GM23338 (cell line): ENCODE measurements around the gene TRAF3.

Experiments
- CTCF ChIP-seq, 2 experiments: fragments of 200-600 bp in 1 of 2; sonication (generic) in 1 of 2; conservative IDR thresholded peaks; 2 replicates each; pipeline versions ENCODE4 v1.5.1 to v1.6.1; 2016 to 2017; ENCODE audit warnings: antibody characterized with exemption in 2 of 2, low read depth in 2 of 2, mild to moderate bottlenecking in 2 of 2, moderate library complexity in 1 of 2
- EZH2 ChIP-seq: fragments of 200-600 bp; sonication (generic); IDR thresholded peaks from one replicate; pipeline ENCODE4 v1.8.0; 2017; ENCODE audit warnings: antibody characterized with exemption, mild to moderate bottlenecking, low read depth; ENCODE audit not compliant: unreplicated experiment
- EZH2phosphoT487 ChIP-seq: fragments of 200-600 bp; sonication (generic); IDR thresholded peaks from one replicate; pipeline ENCODE4 v1.8.1; 2018; ENCODE audit warnings: antibody characterized with exemption; ENCODE audit not compliant: unreplicated experiment
- POLR2AphosphoS5 ChIP-seq: IDR thresholded peaks from 2 replicates; pipeline ENCODE4 v1.6.1; 2016; ENCODE audit warnings: antibody characterized with exemption, low read depth
- REST ChIP-seq: IDR thresholded peaks from one replicate; pipeline ENCODE4 v1.6.1; 2018; ENCODE audit warnings: antibody characterized with exemption; ENCODE audit not compliant: unreplicated experiment
- ZNF114 ChIP-seq: fragments of 250-450 bp; sonication (Bioruptor Pico); IDR thresholded peaks from 2 replicates; pipeline ENCODE4 v1.5.0; 2020; ENCODE audit warnings: mild to moderate bottlenecking, moderate library complexity

GRCh38 chr14:102840771-102841528 lies 63.7 kb downstream of the TRAF3 start:
- no peak; a peak in 1 of 4 replicates for TF ChIP-seq CTCF (conservative IDR thresholded peaks at IDR 0.05; ENCODE audit: low read depth in 2 of 2)
- no peak for TF ChIP-seq EZH2phosphoT487
- no peak for TF ChIP-seq ZNF114 (CRISPR knock-in tag)
- no peak for TF ChIP-seq EZH2
- TF ChIP-seq POLR2AphosphoS5 = no peak
- no peak for TF ChIP-seq REST
